Osteoblast (primary cell): ENCODE measurements around the gene PDE9A. TPM values are rescaled to one million over a fixed set of nuclear protein-coding genes. Genes with fewer than 3 reads are reported as not detected.

ENCODE experiments used
- DNase-seq: peaks from one replicate; pipeline ENCODE4 v3.0.0; 2011; ENCODE audit warnings: low spot score, mixed read lengths; ENCODE audit not compliant: insufficient read length; ENCODE audit errors: missing footprints
- H2AFZ ChIP-seq: 2 replicates; pipeline ENCODE4 v1.6.0; 2011; ENCODE audit warnings: mild to moderate bottlenecking, low read length
- H3K27ac ChIP-seq: 2 replicates; pipeline ENCODE4 v1.5.1; 2011; ENCODE audit warnings: mild to moderate bottlenecking, low read depth, low read length, moderate library complexity
- H3K27me3 ChIP-seq: 2 replicates; pipeline ENCODE4 v1.6.0; 2012; ENCODE audit warnings: mild to moderate bottlenecking, control low read depth, inconsistent platforms, low read length, moderate library complexity; ENCODE audit not compliant: insufficient read depth
- H3K36me3 ChIP-seq: 2 replicates; pipeline ENCODE4 v1.5.1; 2011; ENCODE audit warnings: mild to moderate bottlenecking, low read length, control low read depth, moderate library complexity; ENCODE audit not compliant: insufficient read depth
- H3K4me1 ChIP-seq: 2 replicates; pipeline ENCODE4 v1.5.1; 2011; ENCODE audit warnings: mild to moderate bottlenecking, low read length, control low read depth, moderate library complexity; ENCODE audit not compliant: insufficient read depth
- H3K4me2 ChIP-seq: 2 replicates; pipeline ENCODE4 v1.6.0; 2011; ENCODE audit warnings: mild to moderate bottlenecking, low read length; ENCODE audit not compliant: insufficient read depth
- H3K4me3 ChIP-seq: fragments of 200-600 bp; sonication (generic); 3 replicates; pipeline ENCODE4 v1.5.1; 2012; ENCODE audit warnings: mild to moderate bottlenecking, low read length, inconsistent platforms; ENCODE audit not compliant: insufficient read depth
- H3K79me2 ChIP-seq: 2 replicates; pipeline ENCODE4 v1.6.0; 2012; ENCODE audit warnings: mild to moderate bottlenecking, low read length, control low read depth, inconsistent platforms; ENCODE audit not compliant: insufficient read depth
- H3K9me3 ChIP-seq: 2 replicates; pipeline ENCODE4 v1.5.1; 2011; ENCODE audit warnings: low read depth, low read length, control low read depth
- H4K20me1 ChIP-seq: 2 replicates; pipeline ENCODE4 v1.6.0; 2012; ENCODE audit warnings: mild to moderate bottlenecking, low read length, control low read depth; ENCODE audit not compliant: insufficient read depth
- CTCF ChIP-seq: IDR thresholded peaks from 2 replicates; pipeline ENCODE4 v1.5.1; 2011; ENCODE audit warnings: mild to moderate bottlenecking, low read depth, low read length, moderate library complexity; ENCODE audit errors: extremely low read depth
- total RNA-seq: library from RNA; depleted of rRNA; stranded (reverse); fragments of >200 nt; gene quantifications from 2 replicates; pipeline ENCODE4 v1.2.3, GENCODE V29; 2012

The PDE9A gene
- total RNA-seq, 1 donor = 0.36 TPM

DNA sequence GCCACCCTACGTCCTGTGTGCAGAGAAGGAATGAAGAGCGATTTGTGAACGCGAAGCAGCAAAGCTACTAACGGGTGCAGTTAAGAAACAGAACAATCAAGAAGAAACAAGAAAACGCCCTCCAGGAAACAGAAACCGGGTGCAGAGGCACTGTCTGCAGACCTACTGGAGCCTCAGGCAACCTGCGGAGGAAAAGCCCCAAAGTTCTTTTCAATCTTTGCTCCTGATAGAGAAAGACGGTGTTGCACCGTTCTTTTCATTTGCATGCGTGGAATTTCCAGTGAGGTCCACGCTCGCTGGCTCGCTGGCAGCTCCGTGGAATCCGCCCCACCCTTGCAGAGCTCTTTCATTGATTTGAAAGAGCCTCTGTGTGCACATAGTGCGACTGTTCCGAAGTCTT lies 37.0 kb upstream of the PDE9A start:
- no peak overlapping the region for H3K4me3 ChIP-seq
- no peak overlapping the region for H3K4me2 ChIP-seq
- peaks cover 20% of the 10 kb centered on the region for H3K27me3 ChIP-seq
- H3K79me2 ChIP-seq = no peaks in the 10 kb centered on the region
- no peaks in the 10 kb centered on the region for H3K36me3 ChIP-seq
- H2AFZ ChIP-seq = no peak overlapping the region
- no peaks in the 10 kb centered on the region for H3K9me3 ChIP-seq
- no peaks in the 10 kb centered on the region for H3K4me1 ChIP-seq
- H4K20me1 ChIP-seq = no peaks in the 10 kb centered on the region
- no peak for DNase-seq
- TF ChIP-seq CTCF = no peak
- no peak overlapping the region for H3K27ac ChIP-seq

GRCh38 chr21:42616941-42617340 lies 36.5 kb upstream of the PDE9A start:
- Histone ChIP-seq H3K9me3 (no peaks in the 10 kb centered on the region), H3K4me1 (no peaks in the 10 kb centered on the region), H3K27ac (no peak overlapping the region), H3K36me3 (no peaks in the 10 kb centered on the region), H2AFZ (no peak overlapping the region), H3K79me2 (no peaks in the 10 kb centered on the region), H4K20me1 (no peaks in the 10 kb centered on the region), H3K4me3 (no peak overlapping the region), H3K27me3 (peaks cover 25% of the 10 kb centered on the region), H3K4me2 (no peak overlapping the region)
- no peak for DNase-seq
- TF ChIP-seq CTCF = no peak

DNA sequence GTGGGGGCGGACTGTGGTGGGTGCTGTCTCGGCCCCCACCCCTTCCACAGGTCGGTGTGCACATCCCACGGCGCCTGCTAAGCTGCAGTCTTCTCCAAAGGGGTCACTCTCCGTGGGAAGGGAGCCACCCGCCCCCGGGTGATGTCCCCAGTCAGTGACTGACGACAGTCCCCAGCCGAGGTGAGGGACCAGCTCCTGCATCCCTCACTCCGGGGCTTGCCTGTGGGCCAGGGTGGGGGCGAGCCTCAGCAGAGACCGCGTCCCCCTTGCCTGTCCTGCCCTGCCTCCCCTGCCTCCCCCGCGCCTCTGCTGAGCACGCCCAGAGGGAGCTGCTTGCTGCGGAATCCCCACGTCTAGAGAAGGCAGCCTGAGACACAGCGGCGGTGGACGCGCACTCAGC lies 35.9 kb upstream of the PDE9A start:
- no peak for DNase-seq
- Histone ChIP-seq H3K9me3 (no peaks in the 10 kb centered on the region), H4K20me1 (no peaks in the 10 kb centered on the region), H2AFZ (no peak overlapping the region), H3K4me3 (no peak overlapping the region), H3K4me1 (no peaks in the 10 kb centered on the region), H3K27ac (no peak overlapping the region), H3K27me3 (peaks cover 30% of the 10 kb centered on the region), H3K4me2 (no peak overlapping the region), H3K36me3 (no peaks in the 10 kb centered on the region), H3K79me2 (no peaks in the 10 kb centered on the region)
- no peak for TF ChIP-seq CTCF

DNA sequence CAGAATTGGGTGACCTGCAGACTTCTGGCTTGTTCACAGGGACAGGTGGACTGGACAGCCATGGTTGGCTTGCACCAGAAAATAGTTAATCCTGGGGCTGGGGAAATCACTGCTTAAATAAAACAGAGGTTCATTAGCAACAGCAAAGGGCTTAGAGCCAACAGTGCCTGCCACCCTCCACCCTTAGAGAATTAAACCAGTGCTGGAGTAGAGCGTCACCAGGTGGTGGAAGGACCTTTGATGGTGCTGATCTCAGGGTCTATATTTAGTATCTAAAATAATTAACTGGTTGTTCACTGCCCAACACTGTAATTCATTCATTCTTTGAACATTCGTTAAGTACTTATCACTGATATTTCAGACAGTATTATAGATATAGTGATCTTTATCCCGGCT lies 34.7 kb upstream of the PDE9A start:
- no peak for DNase-seq
- no peak overlapping the region for H2AFZ ChIP-seq
- H3K4me2 ChIP-seq = no peak overlapping the region
- H3K4me1 ChIP-seq = no peaks in the 10 kb centered on the region
- H3K27me3 ChIP-seq = peaks cover 34% of the 10 kb centered on the region
- no peak overlapping the region for H3K4me3 ChIP-seq
- H3K9me3 ChIP-seq = no peaks in the 10 kb centered on the region
- no peak overlapping the region for H3K27ac ChIP-seq
- H4K20me1 ChIP-seq = no peaks in the 10 kb centered on the region
- no peaks in the 10 kb centered on the region for H3K79me2 ChIP-seq
- H3K36me3 ChIP-seq = no peaks in the 10 kb centered on the region
- TF ChIP-seq CTCF = no peak
